ENCODE measurements around the gene CRK.
"Not testable (repeated sequence)": the region's sequence is repeated elsewhere in the genome, so short reads cannot be mapped to it uniquely, and the experiment has no call there.

CRK gene

DNA sequence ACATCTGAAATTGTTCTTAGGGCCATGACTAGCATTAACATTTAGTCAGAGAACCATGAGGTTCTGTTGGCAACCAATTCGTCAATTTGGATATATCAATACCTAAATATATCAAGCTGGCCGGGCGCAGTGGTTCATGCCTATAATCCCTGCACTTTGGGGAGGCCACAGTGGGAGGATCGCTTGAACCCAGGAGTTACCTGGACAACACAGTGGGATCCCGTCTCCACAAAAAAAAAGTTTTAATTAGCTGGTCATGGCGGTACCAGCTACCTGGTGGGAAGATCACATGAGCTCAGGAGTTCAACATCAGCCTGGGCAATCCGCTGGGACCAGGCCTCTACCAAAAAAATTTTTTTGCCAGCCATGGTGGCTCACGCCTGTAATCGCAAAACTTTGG, 64.5 kb downstream of the CRK start:
- DNase-seq (ENCODE audit: insufficient read length, low spot score) (no peak), FAIRE-seq (no peak)

DNA sequence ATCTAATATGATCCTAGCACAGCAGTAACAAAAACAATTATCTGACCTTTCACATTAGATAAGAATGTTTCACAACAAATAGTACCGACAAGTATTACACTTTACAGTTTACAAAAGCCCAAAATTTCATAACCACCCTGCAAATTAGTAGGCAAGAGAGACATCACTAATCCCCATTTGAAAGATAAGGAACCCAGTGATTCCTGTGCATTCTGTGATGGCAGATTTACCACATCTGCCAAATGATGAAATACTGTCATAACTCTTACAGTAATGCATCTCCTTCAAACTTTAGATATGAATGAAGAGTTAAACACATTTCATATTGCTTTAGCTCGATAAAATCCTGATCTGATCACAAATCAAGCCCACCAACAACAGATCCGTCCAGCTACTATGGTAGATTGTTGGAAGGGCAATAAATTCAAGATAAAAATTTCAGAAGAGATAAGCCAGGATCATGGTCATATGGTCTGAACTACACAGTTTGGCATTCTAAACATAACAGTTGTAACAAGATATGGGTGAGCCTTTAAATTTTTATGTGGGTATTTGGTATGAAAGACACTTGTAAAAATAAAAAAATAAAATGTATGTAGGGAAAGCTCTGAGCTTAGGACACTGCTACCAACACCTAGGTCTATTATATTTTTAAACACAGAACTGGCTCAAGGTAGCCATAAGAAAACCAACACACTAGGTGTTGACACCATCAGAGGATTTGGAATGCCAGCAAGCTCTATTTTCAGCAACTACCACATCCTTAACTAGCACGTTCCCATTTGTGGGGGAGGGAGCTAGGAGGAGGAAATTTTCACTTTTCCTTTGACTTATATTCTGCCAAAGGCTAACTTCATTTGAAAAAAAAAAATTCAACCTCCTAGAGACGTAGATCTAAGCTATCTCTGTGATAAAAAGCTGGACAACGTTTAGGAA, 65.3 kb downstream of the CRK start:
- no peak for DNase-seq (ENCODE audit: insufficient read length, low spot score)
- no peak for FAIRE-seq

DNA sequence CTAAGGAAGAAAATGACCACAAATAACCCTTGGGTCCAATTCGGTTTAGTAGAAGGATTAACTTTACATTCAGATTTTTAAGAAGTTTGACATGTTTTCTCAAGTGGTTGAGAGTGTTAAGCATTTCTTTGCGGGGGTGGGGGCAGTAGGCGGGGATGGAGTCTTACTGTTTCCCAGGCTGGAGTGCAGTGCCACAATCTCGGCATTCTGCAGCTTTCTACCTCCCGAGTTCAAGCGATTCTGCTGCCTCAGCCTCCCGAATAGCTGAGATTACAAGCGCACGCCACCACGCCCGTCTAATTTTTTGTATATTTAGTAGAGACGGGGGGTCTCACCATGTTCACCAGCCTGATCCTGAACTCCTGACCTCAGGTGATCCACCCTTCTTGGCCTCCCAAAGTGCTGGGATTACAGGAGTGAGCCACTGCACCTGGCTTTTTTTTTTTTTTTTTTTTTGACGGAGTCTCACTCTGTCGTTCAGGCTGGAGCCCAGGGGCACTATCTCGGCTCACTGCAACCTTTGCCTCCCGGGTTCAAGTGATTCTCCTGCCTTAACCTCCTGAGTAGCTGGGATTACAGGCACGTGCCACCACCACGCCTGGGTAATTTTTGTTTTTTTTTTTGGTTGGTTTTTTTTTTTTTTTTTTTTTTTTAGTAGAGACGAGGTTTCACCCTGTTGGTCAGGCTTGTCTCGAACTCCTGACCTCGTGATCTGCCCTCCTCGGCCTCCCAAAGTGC, 68.4 kb downstream of the CRK start:
- not testable (repeated sequence) for FAIRE-seq; DNase-seq (ENCODE audit: insufficient read length, low spot score)

DNA sequence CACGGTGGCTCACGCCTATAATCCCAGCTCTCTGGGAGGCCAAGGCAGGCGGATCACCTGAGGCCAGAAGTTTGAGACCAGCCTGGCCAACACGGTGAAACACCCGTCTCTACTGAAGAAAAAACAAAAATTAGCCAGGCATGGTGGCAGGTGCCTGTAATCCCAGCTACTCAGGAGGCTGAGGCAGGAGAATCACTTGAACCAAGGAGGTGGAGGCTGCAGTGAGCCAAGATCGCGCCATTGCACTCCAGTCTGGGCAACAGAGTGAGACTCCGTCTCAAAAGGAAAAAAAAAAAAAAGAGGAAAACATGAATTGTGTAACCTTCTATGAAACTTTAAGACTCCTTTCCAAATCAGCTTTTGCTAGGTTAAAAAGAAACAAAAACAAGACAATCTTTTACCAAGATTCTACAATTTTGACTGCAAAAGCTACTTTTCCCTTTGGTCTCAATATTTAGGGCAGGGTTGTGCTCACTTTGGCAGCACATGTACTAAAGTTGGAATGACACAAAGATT, 69.3 kb downstream of the CRK start:
- FAIRE-seq; DNase-seq (ENCODE audit: insufficient read length, low spot score): not testable (repeated sequence)

DNA sequence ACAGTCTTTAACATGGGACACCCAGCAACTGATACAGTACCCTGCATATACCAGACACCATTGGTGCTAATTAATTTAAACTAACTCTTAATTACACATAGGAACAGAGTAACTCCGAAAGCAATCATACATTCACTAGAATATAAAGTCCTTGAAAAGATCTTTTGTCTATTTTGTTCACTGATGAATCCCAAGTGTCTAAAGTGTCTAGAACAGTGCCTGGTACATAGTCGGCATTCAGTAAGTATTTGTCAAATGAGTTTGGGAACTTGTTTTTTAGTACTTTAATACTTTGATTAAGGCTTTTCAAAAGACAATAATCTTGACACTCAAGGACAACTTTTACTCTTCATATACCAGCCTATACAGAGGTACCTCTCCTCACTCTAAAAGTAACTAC, 69.8 kb downstream of the CRK start:
- FAIRE-seq (no peak), DNase-seq (ENCODE audit: insufficient read length, low spot score) (no peak)

DNA sequence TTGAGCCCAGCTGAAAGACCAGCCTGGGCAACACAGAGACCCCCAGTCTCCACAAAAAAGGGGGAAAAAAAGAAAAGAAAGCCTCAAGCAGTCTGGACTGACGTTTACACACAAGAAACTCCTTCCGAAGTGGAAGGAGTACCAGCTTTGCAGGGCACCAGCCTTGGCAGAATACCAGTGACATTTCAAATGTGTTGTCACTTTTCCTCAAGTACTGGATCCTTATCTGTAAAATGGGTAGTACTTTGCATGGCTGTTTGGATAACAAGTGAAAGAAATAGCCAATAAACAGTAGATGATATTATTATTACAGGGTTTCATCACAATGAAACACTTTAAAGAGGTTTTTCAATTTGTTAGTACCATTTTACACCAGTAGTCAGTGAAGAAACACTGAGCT, 70.2 kb downstream of the CRK start:
- no peak for FAIRE-seq
- no peak for DNase-seq (ENCODE audit: insufficient read length, low spot score)

DNA sequence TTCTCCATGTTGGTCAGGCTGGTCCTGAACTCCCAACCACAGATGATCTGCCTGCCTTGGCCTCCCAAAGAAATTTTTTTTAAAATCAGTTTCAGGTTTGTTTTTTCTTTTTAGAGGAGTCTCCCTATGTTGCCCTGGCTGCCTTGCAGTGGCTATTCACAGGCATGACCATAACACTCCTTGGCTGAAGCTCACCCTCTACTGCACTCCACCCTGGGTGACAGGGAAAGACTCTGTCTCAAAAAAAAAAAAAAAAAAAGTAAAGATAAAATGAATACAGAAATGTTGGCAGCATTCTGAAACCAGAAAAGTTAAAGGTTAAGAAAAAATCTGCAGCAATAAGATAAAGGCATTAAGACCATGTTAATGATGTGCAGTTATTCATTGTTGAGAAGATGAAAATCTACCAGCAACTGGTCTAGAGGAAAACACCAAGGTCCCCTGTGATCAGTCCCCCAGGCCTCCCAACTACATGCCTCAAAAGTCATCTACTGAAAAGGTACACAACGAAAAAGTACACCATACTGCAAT, 71.1 kb downstream of the CRK start:
- DNase-seq (ENCODE audit: insufficient read length, low spot score) = no peak
- no peak for FAIRE-seq

DNA sequence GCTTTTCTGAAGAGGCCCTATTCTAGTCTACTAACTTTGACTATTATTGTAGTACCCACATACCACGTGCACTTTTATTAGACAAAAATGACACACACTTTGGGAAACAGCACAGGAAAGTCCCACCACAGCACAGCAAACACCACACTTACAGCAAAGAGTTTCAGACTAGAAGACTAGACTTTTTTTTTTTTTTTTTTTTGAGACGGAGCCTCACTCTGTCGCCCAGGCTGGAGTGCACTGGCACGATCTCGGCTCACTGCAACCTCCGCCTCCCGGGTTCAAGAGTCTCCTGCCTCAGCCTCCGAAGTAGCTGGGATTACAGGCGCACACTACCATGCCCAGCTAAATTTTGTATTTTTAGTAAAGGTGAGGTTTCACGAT, 76.1 kb downstream of the CRK start:
- DNase-seq (ENCODE audit: insufficient read length, low spot score) (no peak), FAIRE-seq (no peak)

DNA sequence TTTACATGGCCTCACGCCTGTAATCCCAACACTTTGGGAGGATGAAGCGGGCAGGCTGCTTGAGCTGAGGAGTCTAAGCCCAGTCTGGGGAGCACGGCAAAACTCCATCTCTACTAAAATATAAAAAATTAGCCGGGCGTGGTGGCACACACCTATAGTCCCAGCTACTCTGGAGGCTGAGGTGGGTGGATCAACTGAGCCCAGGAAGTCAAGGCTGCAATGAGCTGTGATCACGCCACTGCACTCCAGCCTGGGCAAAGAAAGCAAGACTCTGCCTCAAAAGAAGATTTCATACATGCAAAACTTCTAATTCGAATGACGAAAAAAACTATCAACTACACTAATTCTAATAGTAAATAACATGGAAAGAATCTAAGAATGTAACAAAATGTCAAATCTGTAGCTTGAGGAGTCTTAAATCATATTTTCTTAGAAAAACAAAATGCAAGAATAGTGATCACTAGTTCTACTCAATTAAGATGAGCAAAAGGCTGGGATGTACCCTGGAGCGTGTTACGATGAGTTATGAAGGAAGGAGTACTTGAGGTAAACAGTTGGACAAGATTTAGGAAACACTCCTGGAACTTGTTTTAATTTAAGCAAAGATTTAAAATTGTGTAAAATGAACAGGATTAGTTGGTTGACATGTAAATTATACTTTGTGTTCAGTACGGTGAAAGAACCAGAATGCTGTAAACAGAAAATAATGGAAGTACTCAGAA, 76.7 kb downstream of the CRK start:
- DNase-seq (ENCODE audit: insufficient read length, low spot score) (no peak), FAIRE-seq (no peak)

DNA sequence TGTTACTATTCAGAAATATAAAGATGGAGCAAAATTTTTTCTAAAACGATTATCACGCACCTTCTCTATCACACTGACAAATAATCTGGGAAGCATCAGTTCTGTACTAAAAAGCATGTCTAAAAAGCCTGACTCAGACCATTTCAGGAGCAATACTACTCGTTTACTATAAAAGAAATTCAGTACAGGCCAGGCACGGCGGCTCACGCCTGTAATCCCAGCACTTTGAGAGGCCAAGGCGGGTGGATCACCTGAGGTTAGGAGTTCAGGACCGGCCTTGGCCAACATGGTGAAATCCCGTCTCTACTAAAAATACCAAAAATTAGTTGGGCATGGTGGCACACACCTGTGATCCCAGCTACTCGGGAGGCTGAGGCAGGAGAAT, 77.6 kb downstream of the CRK start:
- FAIRE-seq; DNase-seq (ENCODE audit: insufficient read length, low spot score): not testable (repeated sequence)

DNA sequence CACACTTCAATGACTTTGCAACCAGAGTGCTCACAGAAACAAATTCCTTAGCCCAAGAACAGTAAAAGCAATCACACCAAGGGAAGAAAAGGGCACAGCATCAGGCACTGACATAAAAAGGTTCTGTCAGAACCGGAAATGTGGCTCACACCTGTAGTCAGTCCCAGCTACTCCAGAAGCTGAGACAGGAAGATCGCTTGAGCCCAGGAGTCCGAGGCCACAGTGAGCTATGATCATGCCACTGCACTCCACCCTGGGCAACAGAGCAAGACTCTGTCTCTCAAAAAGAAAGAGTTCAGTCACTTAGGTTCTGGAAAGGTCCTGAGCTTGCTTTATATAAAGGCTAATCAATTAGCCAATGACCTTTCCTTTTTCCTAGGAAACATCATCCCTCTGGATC, 78.7 kb downstream of the CRK start:
- FAIRE-seq (no peak), DNase-seq (ENCODE audit: insufficient read length, low spot score) (no peak)

DNA sequence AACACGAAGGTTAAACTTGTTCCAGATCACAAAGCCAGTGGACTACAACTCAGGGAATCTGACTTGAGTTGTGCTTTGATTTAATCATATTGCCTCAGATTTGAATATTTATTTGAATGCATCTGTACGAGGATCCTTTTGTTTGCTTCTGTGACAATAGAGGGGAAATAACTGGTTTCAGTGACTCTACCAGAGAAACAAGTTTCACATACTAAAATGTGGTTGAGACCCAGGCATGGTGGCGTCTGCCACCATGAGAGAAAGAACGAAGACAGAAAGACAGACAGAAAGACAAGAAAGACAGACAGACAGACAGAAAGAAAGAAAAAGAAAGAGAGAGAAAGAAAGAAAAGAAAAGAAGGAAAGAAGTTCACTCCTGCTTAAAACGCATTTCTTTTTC, 80.0 kb downstream of the CRK start:
- peak; percentile 79 for FAIRE-seq
- DNase-seq (ENCODE audit: insufficient read length, low spot score) = no peak

DNA sequence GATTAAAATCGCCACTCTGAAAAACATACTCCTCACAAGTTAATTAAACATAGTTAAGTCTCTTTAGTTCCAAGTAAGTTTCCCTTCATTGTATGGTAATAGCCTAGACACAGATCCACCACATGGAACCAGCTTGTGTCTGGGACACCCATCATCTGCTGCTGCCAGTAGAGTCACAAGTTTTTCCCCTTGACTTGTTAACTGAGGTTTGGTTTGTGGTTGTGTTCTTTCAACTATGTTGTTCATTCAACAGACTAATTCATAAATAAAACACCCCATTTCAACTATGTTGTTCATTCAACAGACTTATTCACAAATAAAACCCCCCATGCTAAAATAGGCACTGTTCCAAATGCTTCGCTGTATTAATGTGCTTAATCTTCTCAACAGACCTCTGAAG, 80.4 kb downstream of the CRK start:
- DNase-seq (ENCODE audit: insufficient read length, low spot score) = no peak
- FAIRE-seq = no peak

DNA sequence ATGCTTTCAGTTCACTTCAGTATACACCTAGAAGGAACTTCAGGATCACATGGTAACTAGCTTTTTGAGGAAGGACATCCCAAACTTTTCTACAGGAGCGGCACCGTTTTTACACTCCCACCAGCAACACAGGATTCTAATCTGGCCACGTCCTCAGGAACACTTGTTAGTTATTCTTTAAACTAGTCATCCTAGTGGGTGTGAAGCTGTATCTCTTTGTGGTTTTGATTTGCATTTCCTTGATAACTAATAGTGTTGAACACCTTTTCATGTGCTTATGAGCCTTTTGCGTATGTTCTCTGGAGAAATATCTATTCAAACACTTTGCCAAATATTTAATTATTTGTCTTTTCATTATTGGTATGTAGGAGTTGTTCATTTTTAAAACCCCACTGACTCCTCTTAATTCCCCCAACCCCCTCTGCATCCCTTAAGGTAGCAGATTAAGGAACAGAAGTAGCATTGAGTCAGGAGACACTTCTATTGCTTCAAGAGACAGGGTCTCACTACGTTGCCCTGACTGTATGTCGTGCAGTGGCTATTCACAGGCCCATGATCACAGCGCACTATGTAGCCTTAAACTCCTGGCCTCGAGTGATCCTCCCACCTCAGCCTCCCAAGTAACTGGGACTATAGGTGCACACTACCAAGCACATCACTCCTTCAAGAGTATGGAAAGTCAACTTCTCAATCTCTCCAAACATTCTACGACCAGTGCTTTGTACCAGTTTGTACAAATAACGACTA, 81.4 kb downstream of the CRK start:
- DNase-seq (ENCODE audit: insufficient read length, low spot score) (no peak), FAIRE-seq (peak; percentile 94)

DNA sequence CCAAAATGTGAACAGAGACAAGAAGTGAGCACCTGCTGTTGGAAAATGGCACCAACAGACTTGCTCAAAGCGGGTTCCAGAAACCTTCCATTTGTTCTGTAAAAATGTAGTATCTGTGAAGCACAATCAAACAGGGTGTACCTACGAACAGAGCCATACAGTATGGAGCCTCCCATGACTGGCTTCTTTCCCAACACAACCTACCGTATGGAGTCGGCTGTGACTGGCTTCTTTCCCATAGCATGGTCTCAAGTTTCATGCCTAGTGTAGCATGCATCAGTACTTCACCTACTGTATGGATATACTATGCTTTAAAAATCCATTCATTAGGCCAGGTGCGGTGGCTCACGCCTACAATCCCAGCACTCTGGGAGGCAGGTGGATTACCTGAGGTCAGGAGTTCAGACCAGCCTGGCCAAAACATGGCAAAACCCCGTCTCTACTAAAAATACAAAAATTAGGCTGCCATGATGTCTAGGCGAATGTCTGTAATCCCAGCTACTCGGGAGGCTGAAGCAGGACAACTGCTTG, 82.3 kb downstream of the CRK start:
- no peak for DNase-seq (ENCODE audit: insufficient read length, low spot score)
- no peak for FAIRE-seq

DNA sequence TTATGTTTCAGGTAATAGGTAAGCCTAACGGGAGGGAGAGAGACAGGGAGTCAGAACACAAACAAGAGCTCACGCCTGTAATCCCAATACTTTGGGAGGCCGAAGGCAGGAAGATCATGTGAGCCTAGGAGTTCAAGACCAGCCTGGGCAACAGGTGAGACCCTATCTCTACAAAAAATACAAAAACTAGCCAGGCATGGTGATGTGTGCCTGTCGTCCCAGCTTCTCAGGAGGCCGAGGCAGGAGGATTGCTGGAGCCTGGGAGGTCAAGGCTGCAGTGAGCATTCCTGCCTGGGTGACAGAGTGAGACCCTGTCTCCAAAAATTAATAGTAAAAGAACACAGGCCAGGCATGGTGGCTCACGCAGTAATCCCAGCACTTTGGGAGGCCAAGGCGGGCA, 83.4 kb downstream of the CRK start:
- no peak for DNase-seq (ENCODE audit: insufficient read length, low spot score)
- no peak for FAIRE-seq

DNA sequence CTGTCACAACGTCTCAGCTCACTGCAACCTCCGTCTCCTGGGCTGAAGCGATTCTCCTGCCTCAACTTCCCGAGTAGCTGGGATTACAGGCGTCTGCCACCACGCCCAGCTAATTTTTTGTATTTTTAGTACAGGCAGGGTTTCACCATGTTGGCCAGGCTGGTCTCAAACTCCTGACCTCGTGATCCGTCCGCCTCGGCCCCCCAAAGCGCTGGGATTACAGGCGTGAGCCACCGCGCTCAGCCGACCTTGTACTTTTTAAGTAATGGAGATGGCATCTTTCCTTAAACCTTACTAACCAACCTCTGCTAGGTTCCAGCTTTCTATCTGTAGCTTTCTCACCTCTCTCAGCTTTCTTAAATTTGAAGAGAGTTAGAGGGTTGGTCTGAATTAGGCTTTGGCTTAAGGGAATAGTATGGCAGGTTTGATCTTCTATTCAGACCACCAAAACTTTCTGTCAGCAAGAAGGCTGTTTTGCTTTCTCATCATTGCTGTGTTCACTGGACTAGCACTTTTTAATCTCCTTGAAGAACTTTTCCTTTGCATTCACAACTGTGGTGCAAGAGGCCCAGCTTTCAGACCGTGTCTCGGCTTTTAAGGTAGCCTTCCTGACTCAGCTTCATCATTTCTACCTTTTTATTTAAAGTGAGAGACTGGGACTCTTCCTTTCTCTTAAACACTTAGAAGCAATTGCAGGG, 84.0 kb downstream of the CRK start:
- FAIRE-seq (no peak), DNase-seq (ENCODE audit: insufficient read length, low spot score) (no peak)

All from GM19239 (cell line).